SK-N-SH (cell line): ENCODE data around the gene CD180.

Experiments
- CTCF ChIP-seq: fragments of 200-600 bp; sonication (generic); IDR thresholded peaks from 2 replicates; pipeline ENCODE4 v1.6.1; 2017; ENCODE audit warnings: antibody characterized with exemption, mild to moderate bottlenecking, moderate library complexity
- EP300 ChIP-seq, 2 experiments: IDR thresholded peaks; 2 replicates each; pipeline versions ENCODE4 v1.4.0 to v1.6.1; 2012; ENCODE audit warnings: borderline replicate concordance in 1 of 2, low read depth in 1 of 2, low read length in 1 of 2
- NFIC ChIP-seq: IDR thresholded peaks from 2 replicates; pipeline ENCODE4 v1.4.0; 2012; ENCODE audit warnings: borderline replicate concordance
- POLR2AphosphoS5 ChIP-seq: IDR thresholded peaks from 2 replicates; pipeline ENCODE4 v1.6.1; 2012; ENCODE audit warnings: low read depth, low read length
- RFX5 ChIP-seq: IDR thresholded peaks from 2 replicates; pipeline ENCODE4 v1.6.1; 2012; ENCODE audit warnings: mild to moderate bottlenecking, improper control_type of control experiment, low read length
- SIN3A ChIP-seq: IDR thresholded peaks from 2 replicates; pipeline ENCODE4 v1.6.1; 2012; ENCODE audit warnings: low read depth, mild to moderate bottlenecking, low read length, moderate library complexity, borderline replicate concordance
- SMC3 ChIP-seq: IDR thresholded peaks from 2 replicates; pipeline ENCODE4 v1.6.1; 2012; ENCODE audit warnings: low read depth, low read length, improper control_type of control experiment
- YY1 ChIP-seq: IDR thresholded peaks from 2 replicates; pipeline ENCODE4 v1.4.0; 2012; ENCODE audit warnings: low read depth, mild to moderate bottlenecking

GRCh38 chr5:67234671-67235176 lies 38.1 kb upstream of the CD180 start:
- TF ChIP-seq SIN3A = no peak
- TF ChIP-seq CTCF = no peak
- TF ChIP-seq SMC3 = no peak
- TF ChIP-seq YY1 = no peak
- TF ChIP-seq POLR2AphosphoS5 = no peak; the same call in 1 of the 2 replicates
- TF ChIP-seq RFX5 = no peak
- peak; percentile 97 for TF ChIP-seq NFIC
- peak in 1 of 2 experiments; percentile 80; a peak in 2 of 4 replicates for TF ChIP-seq EP300 (IDR thresholded peaks at IDR 0.05; ENCODE audit: borderline replicate concordance in 1 of 2, low read depth in 1 of 2, low read length in 1 of 2)
